ENCODE results near the gene ATP23.

Gene ATP23

DNA sequence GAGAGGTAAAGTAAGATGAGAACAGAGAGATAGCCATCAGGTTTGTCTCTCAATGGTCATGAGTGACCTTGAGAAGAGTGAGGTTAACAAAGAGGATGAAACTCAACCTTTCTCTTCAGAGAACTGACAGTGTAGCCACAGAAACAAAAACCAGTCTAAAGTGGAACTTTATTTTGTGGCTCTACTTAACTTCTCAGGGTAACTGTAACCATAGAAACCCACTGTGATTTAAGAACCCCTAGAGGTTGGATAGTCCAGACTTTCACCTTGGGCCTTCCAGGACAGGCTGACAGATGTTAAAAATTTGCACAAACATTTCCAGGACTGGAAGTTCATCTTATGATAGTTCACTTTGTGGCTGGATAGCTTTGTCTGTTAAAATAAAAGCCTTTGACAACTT lies 48.5 kb downstream of the ATP23 start:
- no peak for TF ChIP-seq CTCF (IDR thresholded peaks at IDR 0.05; ENCODE audit: borderline replicate concordance, control extremely low read depth, extremely low read depth, insufficient read depth, missing control alignments)
- DNase-seq (ENCODE audit: low spot score): no peak
- in situ Hi-C loops (cut with MboI; ENCODE audit: low sequenced_read_pairs, unreplicated experiment): no loop called here

- no peak for DNase-seq (ENCODE audit: low spot score)
- in situ Hi-C loops (cut with MboI; ENCODE audit: low sequenced_read_pairs, unreplicated experiment): no loop called here
- no peak for TF ChIP-seq CTCF (IDR thresholded peaks at IDR 0.05; ENCODE audit: borderline replicate concordance, control extremely low read depth, extremely low read depth, insufficient read depth, missing control alignments)
Measured at GRCh38 chr12:57990241-57990883, 49.0 kb downstream of the ATP23 start.

- DNase-seq (ENCODE audit: low spot score): no peak
- in situ Hi-C loops (cut with MboI; ENCODE audit: low sequenced_read_pairs, unreplicated experiment): no loop called here
- no peak for TF ChIP-seq CTCF (IDR thresholded peaks at IDR 0.05; ENCODE audit: borderline replicate concordance, control extremely low read depth, extremely low read depth, insufficient read depth, missing control alignments)
Measured at GRCh38 chr12:57992001-57992400, 50.6 kb downstream of the ATP23 start.

- TF ChIP-seq CTCF (IDR thresholded peaks at IDR 0.05; ENCODE audit: borderline replicate concordance, control extremely low read depth, extremely low read depth, insufficient read depth, missing control alignments): no peak
- in situ Hi-C loops (cut with MboI; ENCODE audit: low sequenced_read_pairs, unreplicated experiment): no loop called here
- no peak for DNase-seq (ENCODE audit: low spot score)
Measured at GRCh38 chr12:57993030-57993429, 51.7 kb downstream of the ATP23 start.

GRCh38 chr12:57993834-57994233 lies 52.5 kb downstream of the ATP23 start:
- TF ChIP-seq CTCF (IDR thresholded peaks at IDR 0.05; ENCODE audit: borderline replicate concordance, control extremely low read depth, extremely low read depth, insufficient read depth, missing control alignments): no peak
- DNase-seq (ENCODE audit: low spot score): no peak
- in situ Hi-C loops (cut with MboI; ENCODE audit: low sequenced_read_pairs, unreplicated experiment): no loop called here

DNA sequence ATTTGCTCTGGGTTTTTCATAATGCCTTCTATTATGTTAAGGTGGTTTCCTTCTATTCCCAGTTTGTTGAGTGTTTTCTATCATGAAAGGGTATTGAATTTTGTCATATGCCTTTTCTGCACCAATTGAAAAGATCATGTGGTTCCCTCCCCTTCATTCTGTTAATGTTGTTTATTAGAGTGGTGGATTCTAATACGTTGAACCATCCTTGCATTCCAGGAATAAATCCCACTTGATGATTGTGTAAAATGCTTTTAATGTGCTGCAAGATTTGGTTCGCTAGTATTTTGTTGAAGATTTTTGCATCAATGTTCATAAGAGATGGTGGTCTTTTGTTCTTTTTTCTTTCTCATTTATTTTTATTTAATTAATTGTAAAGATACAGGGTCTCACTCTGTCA lies 55.2 kb downstream of the ATP23 start:
- TF ChIP-seq CTCF (IDR thresholded peaks at IDR 0.05; ENCODE audit: borderline replicate concordance, control extremely low read depth, extremely low read depth, insufficient read depth, missing control alignments): no peak
- in situ Hi-C loops (cut with MboI; ENCODE audit: low sequenced_read_pairs, unreplicated experiment): no loop called here
- DNase-seq (ENCODE audit: low spot score): no peak

Data from GM13976 (cell line).